Heart left ventricle (tissue), 13 donors: ENCODE results near the gene CASP7.

ENCODE experiments used
- POLR2A ChIP-seq, 2 donors: fragments of 450-650 bp; IDR thresholded peaks; one replicate each; pipeline ENCODE4 v1.6.1; 2017; ENCODE audit warnings: antibody characterized with exemption in 2 of 2, mild to moderate bottlenecking in 2 of 2, moderate library complexity in 2 of 2
- TF ChIP-seq, protein P1 (sequence below), 12 donors: fragments of 200-600 bp; sonication (generic) in 4 of 12; IDR thresholded peaks; one replicate each; pipeline versions ENCODE4 v1.5.0 to v1.8.0; 2018 to 2022; ENCODE audit warnings: antibody characterized with exemption in 12 of 12, mild to moderate bottlenecking in 5 of 12
- donor health status: ischemic (EF 13 %, LVEDD 7.1; RV severe dilation, severe dysfunction).
- donor health status: DM: no; HTN: yes; CAD: no.
- donor health status: DM: no; HTN: no; CAD: no.
- donor health status: ischemic (EF 25% LVEDD 6.9; RV normal size, moderate dysfunction).
- donor health status: ischemic (EF 25% LVEDD 5.7; RV mildly dilated, moderate dysfunction).
- donor health status: ischemic (EF 35%, LVEDD 5.7; RV mildly dilated, moderate dysfunction).
- donor health status: nonischemic (EF 11% LVEDD 7.7; RV severe dilation, severe dysfunction).
- donor health status: DM: yes; HTN: yes; CAD: no.
- donor health status: PGD.
- donor health status: ischemic (EF 29% LVEDD 5.4; RV normal size, mild dysfunction).
- donor health status: nonischemic (EF 23%, LVEDD 6.1; RV moderate dilation, normal function).

DNA sequence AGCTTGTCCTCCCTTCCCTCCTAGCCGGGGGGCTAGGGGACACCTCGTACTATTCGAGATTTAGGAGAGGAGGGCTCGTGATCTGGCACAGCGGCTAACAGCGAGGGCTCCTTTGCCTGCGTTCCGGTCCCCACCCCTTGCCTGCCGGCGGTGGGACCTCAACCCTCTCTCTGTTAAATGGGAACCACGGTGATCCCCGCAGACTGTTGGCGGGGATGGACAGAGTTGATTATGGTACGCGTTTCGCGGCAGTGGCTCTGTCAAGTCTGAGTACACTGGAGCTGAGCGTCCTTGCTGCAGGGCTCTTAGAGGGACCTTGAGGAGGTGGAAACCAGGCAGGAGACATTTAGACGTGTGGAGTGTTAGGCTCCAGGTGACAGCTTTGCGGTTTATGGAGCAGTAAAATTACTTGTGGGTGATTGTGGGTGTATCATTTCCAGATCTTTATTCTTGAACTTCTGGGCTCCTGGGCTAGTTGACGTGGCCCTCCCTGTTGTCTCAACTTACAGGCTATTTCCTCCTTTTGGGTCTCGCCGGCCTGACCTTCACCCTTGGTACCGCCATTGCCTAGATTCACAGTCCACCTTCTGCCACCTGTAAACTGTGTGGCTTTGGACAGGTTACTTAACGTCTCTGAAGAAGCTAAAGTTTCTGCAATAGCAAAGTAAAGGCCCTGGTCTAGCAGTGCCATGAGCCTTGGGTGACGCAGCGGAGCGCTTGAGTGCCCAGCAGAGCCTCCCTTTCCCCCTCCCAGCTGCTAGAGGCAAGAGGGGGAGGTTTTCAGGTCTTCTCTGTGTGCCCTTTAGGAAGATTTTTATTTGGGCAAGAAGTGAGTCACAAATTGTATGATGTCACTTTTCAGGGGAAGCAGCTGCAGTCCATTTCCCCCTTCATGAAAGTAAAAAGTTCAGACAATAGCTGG, 739 bp downstream of the CASP7 start:
- TF ChIP-seq, protein P1, sequence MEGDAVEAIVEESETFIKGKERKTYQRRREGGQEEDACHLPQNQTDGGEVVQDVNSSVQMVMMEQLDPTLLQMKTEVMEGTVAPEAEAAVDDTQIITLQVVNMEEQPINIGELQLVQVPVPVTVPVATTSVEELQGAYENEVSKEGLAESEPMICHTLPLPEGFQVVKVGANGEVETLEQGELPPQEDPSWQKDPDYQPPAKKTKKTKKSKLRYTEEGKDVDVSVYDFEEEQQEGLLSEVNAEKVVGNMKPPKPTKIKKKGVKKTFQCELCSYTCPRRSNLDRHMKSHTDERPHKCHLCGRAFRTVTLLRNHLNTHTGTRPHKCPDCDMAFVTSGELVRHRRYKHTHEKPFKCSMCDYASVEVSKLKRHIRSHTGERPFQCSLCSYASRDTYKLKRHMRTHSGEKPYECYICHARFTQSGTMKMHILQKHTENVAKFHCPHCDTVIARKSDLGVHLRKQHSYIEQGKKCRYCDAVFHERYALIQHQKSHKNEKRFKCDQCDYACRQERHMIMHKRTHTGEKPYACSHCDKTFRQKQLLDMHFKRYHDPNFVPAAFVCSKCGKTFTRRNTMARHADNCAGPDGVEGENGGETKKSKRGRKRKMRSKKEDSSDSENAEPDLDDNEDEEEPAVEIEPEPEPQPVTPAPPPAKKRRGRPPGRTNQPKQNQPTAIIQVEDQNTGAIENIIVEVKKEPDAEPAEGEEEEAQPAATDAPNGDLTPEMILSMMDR (IDR thresholded peaks at IDR 0.05) = no peak
- TF ChIP-seq POLR2A (IDR thresholded peaks at IDR 0.05) = no peak
